OCI-LY1 (cell line): ENCODE measurements around the gene KRAS.

Experiments
- CTCF ChIP-seq: fragments of 200-600 bp; sonication (generic), shearing (Covaris generic); IDR thresholded peaks from 2 replicates; pipeline ENCODE4 v1.5.1; 2017; ENCODE audit warnings: mild to moderate bottlenecking, antibody characterized with exemption, low read length, moderate library complexity, mixed read lengths
- EZH2 ChIP-seq: fragments of 200-600 bp; sonication (generic), shearing (Covaris generic); IDR thresholded peaks from 2 replicates; pipeline ENCODE4 v1.8.0; 2017; ENCODE audit warnings: borderline replicate concordance, mixed run types, mild to moderate bottlenecking, antibody characterized with exemption, low read length, moderate library complexity, mixed read lengths

GRCh38 chr12:25264114-25264513 lies 13.4 kb upstream of the KRAS start:
- TF ChIP-seq CTCF, result no peak
- TF ChIP-seq EZH2, result no peak
